ENCODE measurements around the gene ZNF414.

DNA sequence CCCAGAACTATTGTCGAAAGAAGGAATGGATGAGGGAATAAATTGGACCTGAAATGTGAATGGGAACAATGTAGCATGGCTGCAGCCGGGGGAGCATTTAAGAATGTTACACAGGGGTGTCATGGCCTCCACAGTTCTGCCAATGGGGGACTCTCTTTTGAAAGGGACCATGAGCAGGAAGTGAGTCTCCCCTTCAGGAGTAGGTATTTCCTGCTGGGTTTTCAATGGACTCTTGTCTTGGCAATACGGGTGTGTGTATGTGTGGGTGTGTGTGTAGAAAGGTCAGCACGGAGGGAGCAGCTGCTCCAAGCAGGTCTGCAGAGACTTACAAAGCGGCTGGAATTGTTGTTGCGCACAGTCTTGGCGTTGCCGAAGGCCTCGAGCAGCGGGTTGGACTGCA, 38.8 kb upstream of the ZNF414 start:
- TF ChIP-seq, protein P1, sequence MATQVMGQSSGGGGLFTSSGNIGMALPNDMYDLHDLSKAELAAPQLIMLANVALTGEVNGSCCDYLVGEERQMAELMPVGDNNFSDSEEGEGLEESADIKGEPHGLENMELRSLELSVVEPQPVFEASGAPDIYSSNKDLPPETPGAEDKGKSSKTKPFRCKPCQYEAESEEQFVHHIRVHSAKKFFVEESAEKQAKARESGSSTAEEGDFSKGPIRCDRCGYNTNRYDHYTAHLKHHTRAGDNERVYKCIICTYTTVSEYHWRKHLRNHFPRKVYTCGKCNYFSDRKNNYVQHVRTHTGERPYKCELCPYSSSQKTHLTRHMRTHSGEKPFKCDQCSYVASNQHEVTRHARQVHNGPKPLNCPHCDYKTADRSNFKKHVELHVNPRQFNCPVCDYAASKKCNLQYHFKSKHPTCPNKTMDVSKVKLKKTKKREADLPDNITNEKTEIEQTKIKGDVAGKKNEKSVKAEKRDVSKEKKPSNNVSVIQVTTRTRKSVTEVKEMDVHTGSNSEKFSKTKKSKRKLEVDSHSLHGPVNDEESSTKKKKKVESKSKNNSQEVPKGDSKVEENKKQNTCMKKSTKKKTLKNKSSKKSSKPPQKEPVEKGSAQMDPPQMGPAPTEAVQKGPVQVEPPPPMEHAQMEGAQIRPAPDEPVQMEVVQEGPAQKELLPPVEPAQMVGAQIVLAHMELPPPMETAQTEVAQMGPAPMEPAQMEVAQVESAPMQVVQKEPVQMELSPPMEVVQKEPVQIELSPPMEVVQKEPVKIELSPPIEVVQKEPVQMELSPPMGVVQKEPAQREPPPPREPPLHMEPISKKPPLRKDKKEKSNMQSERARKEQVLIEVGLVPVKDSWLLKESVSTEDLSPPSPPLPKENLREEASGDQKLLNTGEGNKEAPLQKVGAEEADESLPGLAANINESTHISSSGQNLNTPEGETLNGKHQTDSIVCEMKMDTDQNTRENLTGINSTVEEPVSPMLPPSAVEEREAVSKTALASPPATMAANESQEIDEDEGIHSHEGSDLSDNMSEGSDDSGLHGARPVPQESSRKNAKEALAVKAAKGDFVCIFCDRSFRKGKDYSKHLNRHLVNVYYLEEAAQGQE (IDR thresholded peaks at IDR 0.05; ENCODE audit: low read depth, low read length): no peak
- TF ChIP-seq, protein P2, sequence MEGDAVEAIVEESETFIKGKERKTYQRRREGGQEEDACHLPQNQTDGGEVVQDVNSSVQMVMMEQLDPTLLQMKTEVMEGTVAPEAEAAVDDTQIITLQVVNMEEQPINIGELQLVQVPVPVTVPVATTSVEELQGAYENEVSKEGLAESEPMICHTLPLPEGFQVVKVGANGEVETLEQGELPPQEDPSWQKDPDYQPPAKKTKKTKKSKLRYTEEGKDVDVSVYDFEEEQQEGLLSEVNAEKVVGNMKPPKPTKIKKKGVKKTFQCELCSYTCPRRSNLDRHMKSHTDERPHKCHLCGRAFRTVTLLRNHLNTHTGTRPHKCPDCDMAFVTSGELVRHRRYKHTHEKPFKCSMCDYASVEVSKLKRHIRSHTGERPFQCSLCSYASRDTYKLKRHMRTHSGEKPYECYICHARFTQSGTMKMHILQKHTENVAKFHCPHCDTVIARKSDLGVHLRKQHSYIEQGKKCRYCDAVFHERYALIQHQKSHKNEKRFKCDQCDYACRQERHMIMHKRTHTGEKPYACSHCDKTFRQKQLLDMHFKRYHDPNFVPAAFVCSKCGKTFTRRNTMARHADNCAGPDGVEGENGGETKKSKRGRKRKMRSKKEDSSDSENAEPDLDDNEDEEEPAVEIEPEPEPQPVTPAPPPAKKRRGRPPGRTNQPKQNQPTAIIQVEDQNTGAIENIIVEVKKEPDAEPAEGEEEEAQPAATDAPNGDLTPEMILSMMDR (IDR thresholded peaks at IDR 0.05 in 2 of 3, conservative IDR thresholded peaks at IDR 0.05 in 1 of 3; ENCODE audit: control insufficient read depth in 2 of 3, extremely low read depth in 1 of 3, insufficient read depth in 1 of 3, low read depth in 3 of 3, low read length in 3 of 3): no peak
- TF ChIP-seq CBX5 (IDR thresholded peaks at IDR 0.05; ENCODE audit: low read depth): no peak
- no peak for TF ChIP-seq EP300 (IDR thresholded peaks at IDR 0.05; ENCODE audit: borderline replicate concordance in 1 of 2, control insufficient read depth in 1 of 2, low read depth in 2 of 2, low read length in 2 of 2)
- TF ChIP-seq EZH2 (IDR thresholded peaks at IDR 0.05; ENCODE audit: borderline replicate concordance, control insufficient read depth, low read depth, low read length): no peak

All from GM12878 (cell line).